HepG2 (cell line): Measurements from ENCODE around the gene SIGLEC10. TPM values are rescaled to one million over a fixed set of nuclear protein-coding genes. Genes with fewer than 3 reads are reported as not detected.

Experiments
- ADNP ChIP-seq: sonication (generic); formaldehyde crosslinking; IDR thresholded peaks from 2 replicates; pipeline ENCODE4 v1.4.0; 2020; ENCODE audit warnings: missing genetic modification reagents
- ARNT ChIP-seq: fragments of 450-650 bp; IDR thresholded peaks from 2 replicates; pipeline ENCODE4 v1.6.1; 2017
- BORCS8-MEF2B ChIP-seq: sonication (generic); formaldehyde crosslinking; IDR thresholded peaks from 2 replicates; pipeline ENCODE4 v1.8.0; 2022; ENCODE audit warnings: mild to moderate bottlenecking, missing genetic modification reagents
- CEBPB ChIP-seq: IDR thresholded peaks from 2 replicates; pipeline ENCODE4 v1.6.1; 2011; ENCODE audit warnings: low read depth, low read length, improper control_type of control experiment, borderline replicate concordance
- CENPT ChIP-seq: sonication (generic); formaldehyde crosslinking; IDR thresholded peaks from 2 replicates; pipeline ENCODE4 v1.8.0; 2022; ENCODE audit warnings: low read depth, mild to moderate bottlenecking, moderate library complexity, missing genetic modification reagents
- HNRNPL ChIP-seq: fragments of 200-400 bp; formaldehyde crosslinking; IDR thresholded peaks from 2 replicates; pipeline ENCODE4 v1.6.1; 2017; ENCODE audit warnings: mild to moderate bottlenecking, low read depth, low read length
- HOXA3 ChIP-seq: sonication (generic); formaldehyde crosslinking; IDR thresholded peaks from 2 replicates; pipeline ENCODE4 v1.5.0; 2020; ENCODE audit warnings: missing genetic modification reagents
- MAFK ChIP-seq, 2 experiments: IDR thresholded peaks in 1 of 2; conservative IDR thresholded peaks in 1 of 2; 2 replicates each; pipeline ENCODE4 v1.6.1; 2011; ENCODE audit warnings: improper control_type of control experiment in 2 of 2, low read length in 2 of 2
- NR2F2 ChIP-seq: IDR thresholded peaks from 2 replicates; pipeline ENCODE4 v1.6.1; 2012; ENCODE audit warnings: low read depth, inconsistent platforms, borderline replicate concordance
- TSC22D2 ChIP-seq: sonication (generic); formaldehyde crosslinking; IDR thresholded peaks from 2 replicates; pipeline ENCODE4 v1.5.1; 2020; ENCODE audit warnings: missing genetic modification reagents, mild to moderate bottlenecking, borderline replicate concordance
- ZBTB42 ChIP-seq: sonication (generic); formaldehyde crosslinking; IDR thresholded peaks from 2 replicates; pipeline ENCODE4 v1.5.0; 2020; ENCODE audit warnings: mild to moderate bottlenecking, missing genetic modification reagents
- ZKSCAN1 ChIP-seq: fragments of 150-350 bp; IDR thresholded peaks from 2 replicates; pipeline ENCODE4 v1.6.1; 2014; ENCODE audit warnings: low read length
- ZNF101 ChIP-seq: sonication (generic); formaldehyde crosslinking; IDR thresholded peaks from 2 replicates; pipeline ENCODE4 v1.4.0; 2020; ENCODE audit warnings: mild to moderate bottlenecking, low read depth, missing genetic modification reagents, borderline replicate concordance
- ZNF12 ChIP-seq: sonication (generic); formaldehyde crosslinking; IDR thresholded peaks from 2 replicates; pipeline ENCODE4 v1.5.0; 2020; ENCODE audit warnings: missing genetic modification reagents
- ZNF207 ChIP-seq: fragments of 450-650 bp; IDR thresholded peaks from 2 replicates; pipeline ENCODE4 v1.6.1; 2016; ENCODE audit warnings: antibody characterized with exemption, borderline replicate concordance
- ZNF260 ChIP-seq: sonication (generic); formaldehyde crosslinking; IDR thresholded peaks from 2 replicates; pipeline ENCODE4 v1.4.0; 2020; ENCODE audit warnings: missing genetic modification reagents, low read depth, mild to moderate bottlenecking, borderline replicate concordance
- ZNF761 ChIP-seq: sonication (generic); formaldehyde crosslinking; conservative IDR thresholded peaks from 2 replicates; pipeline ENCODE4 v1.4.0; 2020; ENCODE audit warnings: mild to moderate bottlenecking, missing genetic modification reagents
- ZNF878 ChIP-seq: sonication (generic); formaldehyde crosslinking; IDR thresholded peaks from 2 replicates; pipeline ENCODE4 v1.8.1; 2023; ENCODE audit warnings: mild to moderate bottlenecking, missing genetic modification reagents, moderate library complexity
- polyA plus RNA-seq, 8 experiments: library from polyadenylated mRNA; depleted of rRNA in 3 of 8; stranded (reverse) in 7 of 8; unstranded in 1 of 8; fragments of >200 nt; fragmentation: Illumina TruSeq in 4 of 8; extraction: Trizol in 4 of 8; gene quantifications; 2 replicates each; pipeline versions ENCODE4 v1.2.1 to v1.2.3, GENCODE V29; 2011 to 2016; ENCODE audit warnings: low read depth in 4 of 8, missing spikeins in 1 of 8, mixed read lengths in 1 of 8; ENCODE audit not compliant: insufficient read depth in 1 of 8
- total RNA-seq, 5 experiments: library from RNA; depleted of rRNA; stranded (reverse); fragments of >200 nt; fragmentation: Illumina TruSeq; extraction: Trizol; gene quantifications; 2 replicates each; pipeline ENCODE4 v1.2.3, GENCODE V29; 2016; ENCODE audit warnings: low read depth in 1 of 5
- TF ChIP-seq, protein P1 (sequence below), 2 experiments: fragments of 450-650 bp in 1 of 2; sonication (generic) in 1 of 2; formaldehyde crosslinking in 1 of 2; IDR thresholded peaks; 2 replicates each; pipeline versions ENCODE4 v1.6.1 to v1.8.0; 2016 to 2022; ENCODE audit warnings: antibody characterized with exemption in 1 of 2, mild to moderate bottlenecking in 1 of 2, missing genetic modification reagents in 1 of 2
- TF ChIP-seq, protein P2 (sequence below): sonication (generic); formaldehyde crosslinking; IDR thresholded peaks from 2 replicates; pipeline ENCODE4 v1.5.1; 2020; ENCODE audit warnings: missing genetic modification reagents, mild to moderate bottlenecking, borderline replicate concordance

SIGLEC10 gene
- total and polyA plus RNA-seq, 2 of the 13 experiments (the other 11 are each of a cell fraction or from before 2014, with no cell fraction given): not detected

DNA sequence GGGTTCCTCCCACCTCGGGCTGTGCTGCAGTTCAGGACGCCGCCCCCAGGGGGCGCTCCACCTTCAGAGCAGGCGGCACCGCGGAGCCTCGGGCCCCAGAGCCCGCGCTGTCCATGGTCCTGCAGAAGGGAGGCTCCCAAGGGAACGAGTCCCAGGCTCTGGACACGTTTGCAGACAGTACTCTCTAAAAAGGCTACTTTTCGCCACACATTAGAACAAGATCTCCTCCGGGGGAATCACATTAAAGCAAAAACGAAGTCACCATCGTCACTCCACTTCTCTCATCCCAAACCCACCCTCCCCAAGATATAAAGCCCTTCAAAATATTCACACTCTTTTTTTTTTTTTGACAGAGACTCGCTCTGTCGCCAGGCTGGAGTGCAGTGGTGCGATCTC lies 4.6 kb upstream of the SIGLEC10 start (continued):
- TF ChIP-seq, protein P1, sequence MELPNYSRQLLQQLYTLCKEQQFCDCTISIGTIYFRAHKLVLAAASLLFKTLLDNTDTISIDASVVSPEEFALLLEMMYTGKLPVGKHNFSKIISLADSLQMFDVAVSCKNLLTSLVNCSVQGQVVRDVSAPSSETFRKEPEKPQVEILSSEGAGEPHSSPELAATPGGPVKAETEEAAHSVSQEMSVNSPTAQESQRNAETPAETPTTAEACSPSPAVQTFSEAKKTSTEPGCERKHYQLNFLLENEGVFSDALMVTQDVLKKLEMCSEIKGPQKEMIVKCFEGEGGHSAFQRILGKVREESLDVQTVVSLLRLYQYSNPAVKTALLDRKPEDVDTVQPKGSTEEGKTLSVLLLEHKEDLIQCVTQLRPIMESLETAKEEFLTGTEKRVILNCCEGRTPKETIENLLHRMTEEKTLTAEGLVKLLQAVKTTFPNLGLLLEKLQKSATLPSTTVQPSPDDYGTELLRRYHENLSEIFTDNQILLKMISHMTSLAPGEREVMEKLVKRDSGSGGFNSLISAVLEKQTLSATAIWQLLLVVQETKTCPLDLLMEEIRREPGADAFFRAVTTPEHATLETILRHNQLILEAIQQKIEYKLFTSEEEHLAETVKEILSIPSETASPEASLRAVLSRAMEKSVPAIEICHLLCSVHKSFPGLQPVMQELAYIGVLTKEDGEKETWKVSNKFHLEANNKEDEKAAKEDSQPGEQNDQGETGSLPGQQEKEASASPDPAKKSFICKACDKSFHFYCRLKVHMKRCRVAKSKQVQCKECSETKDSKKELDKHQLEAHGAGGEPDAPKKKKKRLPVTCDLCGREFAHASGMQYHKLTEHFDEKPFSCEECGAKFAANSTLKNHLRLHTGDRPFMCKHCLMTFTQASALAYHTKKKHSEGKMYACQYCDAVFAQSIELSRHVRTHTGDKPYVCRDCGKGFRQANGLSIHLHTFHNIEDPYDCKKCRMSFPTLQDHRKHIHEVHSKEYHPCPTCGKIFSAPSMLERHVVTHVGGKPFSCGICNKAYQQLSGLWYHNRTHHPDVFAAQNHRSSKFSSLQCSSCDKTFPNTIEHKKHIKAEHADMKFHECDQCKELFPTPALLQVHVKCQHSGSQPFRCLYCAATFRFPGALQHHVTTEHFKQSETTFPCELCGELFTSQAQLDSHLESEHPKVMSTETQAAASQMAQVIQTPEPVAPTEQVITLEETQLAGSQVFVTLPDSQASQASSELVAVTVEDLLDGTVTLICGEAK (IDR thresholded peaks at IDR 0.05): no peak
- TF ChIP-seq, protein P1 (CRISPR knock-in tag; IDR thresholded peaks at IDR 0.05): peak; percentile 86
- TF ChIP-seq ADNP (CRISPR knock-in tag) (no peak), CEBPB (no peak), ZKSCAN1 (no peak), ZNF761 (peak; percentile 75; the same call in 1 of the 2 replicates), CENPT (CRISPR knock-in tag) (peak; percentile 82; the same call in 1 of the 2 replicates), MAFK (conservative IDR thresholded peaks at IDR 0.05 in 1 of 2, IDR thresholded peaks at IDR 0.05 in 1 of 2; ENCODE audit: low read length in 2 of 2) (no peak), HOXA3 (CRISPR knock-in tag) (peak; percentile 83), ZNF12 (peak; percentile 92), BORCS8-MEF2B (CRISPR knock-in tag) (peak; percentile 99), ZNF101 (CRISPR knock-in tag) (peak; percentile 68; the same call in 1 of the 2 replicates), ZBTB42 (CRISPR knock-in tag) (peak; percentile 95; the same call in 1 of the 2 replicates), ZNF207 (no peak), NR2F2 (no peak), ZNF878 (CRISPR knock-in tag) (peak; percentile 95; the same call in 1 of the 2 replicates), TSC22D2 (CRISPR knock-in tag) (peak; percentile 100), ZNF260 (no peak), HNRNPL (0 out of 2 replicates have a peak, but pooled peaks have one; percentile 24), ARNT (no peak)
- TF ChIP-seq, protein P2, sequence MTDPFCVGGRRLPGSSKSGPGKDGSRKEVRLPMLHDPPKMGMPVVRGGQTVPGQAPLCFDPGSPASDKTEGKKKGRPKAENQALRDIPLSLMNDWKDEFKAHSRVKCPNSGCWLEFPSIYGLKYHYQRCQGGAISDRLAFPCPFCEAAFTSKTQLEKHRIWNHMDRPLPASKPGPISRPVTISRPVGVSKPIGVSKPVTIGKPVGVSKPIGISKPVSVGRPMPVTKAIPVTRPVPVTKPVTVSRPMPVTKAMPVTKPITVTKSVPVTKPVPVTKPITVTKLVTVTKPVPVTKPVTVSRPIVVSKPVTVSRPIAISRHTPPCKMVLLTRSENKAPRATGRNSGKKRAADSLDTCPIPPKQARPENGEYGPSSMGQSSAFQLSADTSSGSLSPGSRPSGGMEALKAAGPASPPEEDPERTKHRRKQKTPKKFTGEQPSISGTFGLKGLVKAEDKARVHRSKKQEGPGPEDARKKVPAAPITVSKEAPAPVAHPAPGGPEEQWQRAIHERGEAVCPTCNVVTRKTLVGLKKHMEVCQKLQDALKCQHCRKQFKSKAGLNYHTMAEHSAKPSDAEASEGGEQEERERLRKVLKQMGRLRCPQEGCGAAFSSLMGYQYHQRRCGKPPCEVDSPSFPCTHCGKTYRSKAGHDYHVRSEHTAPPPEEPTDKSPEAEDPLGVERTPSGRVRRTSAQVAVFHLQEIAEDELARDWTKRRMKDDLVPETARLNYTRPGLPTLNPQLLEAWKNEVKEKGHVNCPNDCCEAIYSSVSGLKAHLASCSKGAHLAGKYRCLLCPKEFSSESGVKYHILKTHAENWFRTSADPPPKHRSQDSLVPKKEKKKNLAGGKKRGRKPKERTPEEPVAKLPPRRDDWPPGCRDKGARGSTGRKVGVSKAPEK (CRISPR knock-in tag): no peak
